Fibroblast of pulmonary artery (primary cell): ENCODE data around the gene EIF4G1.

Experiments used
- DNase-seq: peaks from one replicate; pipeline ENCODE4 v3.0.0-alpha.2; 2010; ENCODE audit warnings: low read depth
- H3K4me3 ChIP-seq: replicated peaks from 2 replicates; pipeline ENCODE4 v1.5.1; 2011; ENCODE audit warnings: low read depth, mild to moderate bottlenecking, control low read depth, low read length, moderate library complexity
- TF ChIP-seq, protein P1 (sequence below): IDR thresholded peaks from 2 replicates; pipeline ENCODE4 v1.5.1; 2011; ENCODE audit warnings: mild to moderate bottlenecking, control low read depth, low read length, inconsistent platforms; ENCODE audit errors: missing control alignments

The EIF4G1 gene

DNA sequence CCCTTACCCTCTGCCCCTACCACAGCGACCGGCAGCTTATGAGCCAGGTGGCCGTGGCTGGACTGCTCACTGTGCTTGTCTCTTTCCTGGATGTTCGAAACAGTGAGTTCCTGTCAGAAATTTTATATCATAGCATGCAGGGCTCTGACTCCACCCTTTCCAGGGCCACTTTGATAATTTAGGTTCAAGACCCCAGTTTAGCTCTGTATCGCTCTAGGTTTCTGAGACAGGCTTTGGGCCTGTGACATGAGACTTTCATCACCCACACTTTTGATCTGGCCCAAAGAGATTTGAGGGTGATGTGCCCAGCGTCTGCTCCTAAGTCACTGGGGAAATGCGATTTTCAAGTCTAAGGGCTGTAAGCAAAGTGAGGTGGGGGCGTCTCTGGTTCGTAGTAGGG, 6.5 kb upstream of the EIF4G1 start:
- no peak overlapping the region for H3K4me3 ChIP-seq
- TF ChIP-seq, protein P1, sequence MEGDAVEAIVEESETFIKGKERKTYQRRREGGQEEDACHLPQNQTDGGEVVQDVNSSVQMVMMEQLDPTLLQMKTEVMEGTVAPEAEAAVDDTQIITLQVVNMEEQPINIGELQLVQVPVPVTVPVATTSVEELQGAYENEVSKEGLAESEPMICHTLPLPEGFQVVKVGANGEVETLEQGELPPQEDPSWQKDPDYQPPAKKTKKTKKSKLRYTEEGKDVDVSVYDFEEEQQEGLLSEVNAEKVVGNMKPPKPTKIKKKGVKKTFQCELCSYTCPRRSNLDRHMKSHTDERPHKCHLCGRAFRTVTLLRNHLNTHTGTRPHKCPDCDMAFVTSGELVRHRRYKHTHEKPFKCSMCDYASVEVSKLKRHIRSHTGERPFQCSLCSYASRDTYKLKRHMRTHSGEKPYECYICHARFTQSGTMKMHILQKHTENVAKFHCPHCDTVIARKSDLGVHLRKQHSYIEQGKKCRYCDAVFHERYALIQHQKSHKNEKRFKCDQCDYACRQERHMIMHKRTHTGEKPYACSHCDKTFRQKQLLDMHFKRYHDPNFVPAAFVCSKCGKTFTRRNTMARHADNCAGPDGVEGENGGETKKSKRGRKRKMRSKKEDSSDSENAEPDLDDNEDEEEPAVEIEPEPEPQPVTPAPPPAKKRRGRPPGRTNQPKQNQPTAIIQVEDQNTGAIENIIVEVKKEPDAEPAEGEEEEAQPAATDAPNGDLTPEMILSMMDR, result no peak
- DNase-seq, result no peak

DNA sequence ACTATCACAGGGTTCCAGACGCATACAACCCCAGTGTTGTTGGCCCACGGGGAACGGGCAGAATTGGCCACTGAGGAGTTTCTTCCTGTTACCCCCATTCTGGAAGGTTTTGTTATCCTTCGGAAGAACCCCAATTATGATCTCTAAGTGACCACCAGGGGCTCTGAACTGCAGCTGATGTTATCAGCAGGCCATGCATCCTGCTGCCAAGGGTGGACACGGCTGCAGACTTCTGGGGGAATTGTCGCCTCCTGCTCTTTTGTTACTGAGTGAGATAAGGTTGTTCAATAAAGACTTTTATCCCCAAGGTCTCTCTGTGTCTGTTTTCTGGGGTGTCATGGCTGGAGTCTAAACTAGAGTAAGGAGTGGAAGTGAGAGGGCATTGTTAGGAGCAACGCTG, 5.7 kb upstream of the EIF4G1 start:
- no peak for DNase-seq
- TF ChIP-seq, protein P1, result no peak
- no peak overlapping the region for H3K4me3 ChIP-seq

DNA sequence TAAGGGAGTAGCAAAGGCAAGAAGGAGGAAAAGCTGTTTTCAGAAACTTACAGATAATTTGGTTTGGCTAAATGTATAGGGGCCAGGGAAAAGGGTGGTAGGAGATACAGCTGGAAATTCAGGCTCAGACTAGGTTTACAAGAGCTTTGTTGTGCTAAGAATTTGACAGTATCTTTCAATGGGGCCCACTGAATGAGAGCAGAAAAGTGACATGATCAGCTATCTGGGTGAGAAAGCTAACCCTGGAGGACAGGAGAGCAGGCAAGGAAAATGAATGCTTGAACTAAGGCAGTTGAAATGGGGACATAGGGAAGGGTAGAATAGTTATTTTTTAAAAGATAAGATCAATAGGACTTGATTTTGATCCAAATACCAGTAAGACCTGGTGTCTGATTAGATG, 2.8 kb upstream of the EIF4G1 start:
- no peak overlapping the region for H3K4me3 ChIP-seq
- DNase-seq, result no peak
- TF ChIP-seq, protein P1, result no peak

DNA sequence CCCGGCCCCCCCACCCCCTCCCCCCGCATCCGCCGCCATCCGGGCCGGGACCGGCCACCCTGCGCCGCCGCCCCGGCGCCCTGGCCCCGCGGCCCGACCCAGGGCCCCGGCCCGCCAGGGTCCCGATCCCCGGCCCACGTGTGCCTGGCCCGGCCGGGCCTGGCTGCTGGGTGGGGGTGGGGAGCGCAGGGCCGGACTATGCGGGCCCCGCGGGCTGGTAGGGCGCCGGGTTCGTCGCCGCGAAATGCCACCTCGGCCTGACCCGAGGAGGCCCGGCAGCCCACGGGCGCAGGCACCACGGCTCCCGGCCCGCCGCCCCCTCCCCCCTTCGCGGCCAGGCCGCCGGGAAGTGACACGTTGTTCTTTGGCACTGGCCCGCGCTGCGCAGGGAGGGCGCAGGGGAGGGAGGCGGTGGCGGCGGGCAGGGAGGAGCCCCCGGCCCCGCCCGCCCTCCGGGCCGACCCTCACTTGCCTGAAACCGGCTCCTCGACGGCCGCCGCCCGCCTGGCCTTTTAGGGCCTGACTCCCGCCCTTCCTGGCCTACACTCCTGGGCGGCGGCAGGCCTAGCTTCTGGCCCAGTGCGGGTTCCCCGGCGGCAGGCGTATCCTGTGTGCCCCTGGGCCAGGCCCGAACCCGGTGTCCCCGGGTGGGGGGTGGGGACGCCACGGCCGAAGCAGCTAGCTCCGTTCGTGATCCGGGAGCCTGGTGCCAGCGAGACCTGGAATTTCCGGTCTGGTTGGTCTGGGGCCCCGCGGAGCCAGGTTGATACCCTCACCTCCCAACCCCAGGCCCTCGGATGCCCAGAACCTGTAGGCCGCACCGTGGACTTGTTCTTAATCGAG, 515 bp downstream of the EIF4G1 start:
- H3K4me3 ChIP-seq, result peak overlapping the region; percentile 92
- TF ChIP-seq, protein P1, result no peak
- peak; percentile 84 for DNase-seq

DNA sequence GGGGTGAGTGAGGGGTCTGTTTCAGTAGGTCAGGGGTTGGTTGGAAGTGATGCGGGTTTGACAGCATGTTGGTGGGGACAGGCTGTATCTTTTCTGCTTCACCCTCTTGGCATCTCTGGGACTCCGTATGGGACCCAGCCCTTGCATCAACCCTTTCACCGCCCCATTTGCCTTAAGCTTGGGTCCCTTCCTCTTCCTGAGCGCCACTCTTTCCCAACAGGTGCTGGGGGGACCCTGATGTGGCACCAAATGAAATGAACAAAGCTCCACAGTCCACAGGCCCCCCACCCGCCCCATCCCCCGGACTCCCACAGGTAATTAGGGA, 1.1 kb downstream of the EIF4G1 start:
- no peak for DNase-seq
- peak overlapping the region; percentile 92 for H3K4me3 ChIP-seq
- TF ChIP-seq, protein P1, result no peak

DNA sequence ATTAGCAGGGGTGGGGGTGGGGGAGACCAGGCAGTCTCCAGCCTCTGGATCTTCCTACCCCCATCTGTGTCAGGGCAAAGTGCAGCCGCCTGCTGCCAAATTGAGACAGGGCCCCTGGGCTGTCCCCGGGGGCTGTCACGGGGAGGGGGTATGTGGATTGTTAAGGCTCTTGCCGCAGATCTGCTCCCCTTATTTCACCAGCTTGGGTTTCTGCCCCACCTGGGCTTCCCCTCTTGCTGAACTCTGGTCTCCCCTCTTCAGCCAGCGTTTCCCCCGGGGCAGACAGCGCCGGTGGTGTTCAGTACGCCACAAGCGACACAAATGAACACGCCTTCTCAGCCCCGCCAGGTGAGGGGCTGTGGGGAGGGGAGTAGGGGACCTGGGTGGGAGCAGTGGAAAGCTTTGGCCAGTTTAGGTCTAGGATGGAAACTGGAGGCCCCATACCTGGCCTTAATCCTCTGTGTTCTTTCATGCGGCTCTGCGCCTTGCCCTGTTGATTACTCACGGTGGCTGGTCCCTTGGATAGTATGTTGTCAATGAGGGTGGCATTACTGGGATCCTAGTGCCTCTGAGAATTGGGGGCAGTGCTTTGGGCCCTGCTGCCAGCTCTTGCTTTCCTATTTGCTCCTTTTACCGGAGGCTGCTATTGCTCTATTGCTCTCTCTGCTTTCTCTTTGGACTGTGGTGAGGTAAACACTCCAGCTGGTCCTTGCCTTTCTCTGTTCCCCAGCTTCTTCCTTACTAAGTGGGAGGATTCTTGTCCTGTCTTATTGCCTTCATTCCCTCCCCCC, 1.7 kb downstream of the EIF4G1 start:
- peak; percentile 34 for DNase-seq
- TF ChIP-seq, protein P1, result no peak

More for the DNA sequence above, 1.7 kb downstream of the EIF4G1 start:
- H3K4me3 ChIP-seq, result peak overlapping the region; percentile 92
